GM20431 (cell line): ENCODE results near the gene PC.

ENCODE experiments used
- in situ Hi-C: fragments of 300-500 bp; cut with MseI, MboI; formaldehyde crosslinking; loops from one replicate; pipeline ENCODE4 v1.15.0; 2020; ENCODE audit warnings: low sequenced_read_pairs; ENCODE audit not compliant: unreplicated experiment

The PC gene

GRCh38 chr11:66858939-66859685 is 99.1 kb downstream of the PC start:
- in situ Hi-C loops, result no loop called here

- in situ Hi-C loops, result no loop called here
Observed at GRCh38 chr11:66858186-66858938, 99.8 kb downstream of the PC start.

GRCh38 chr11:66857927-66858185 is 100.3 kb downstream of the PC start:
- in situ Hi-C loops, result no loop called here

- in situ Hi-C loops, result no loop called here
Observed at GRCh38 chr11:66857234-66857926, 100.8 kb downstream of the PC start.

GRCh38 chr11:66856496-66857233 is 101.5 kb downstream of the PC start, which contains the start of gene LRFN4:
Gene LRFN4, plus strand, starts transcription at chr11:66857064. Its CDS starts 681 bp downstream, at chr11:66857745.
- in situ Hi-C loops, result no loop called here

GRCh38 chr11:66855574-66856495 is 102.3 kb downstream of the PC start:
- in situ Hi-C loops, result no loop called here

- in situ Hi-C loops, result no loop called here
Observed at GRCh38 chr11:66854729-66855211, 103.4 kb downstream of the PC start.

- in situ Hi-C loops, result no loop called here
Observed at GRCh38 chr11:66854231-66854661, 103.9 kb downstream of the PC start.

- in situ Hi-C loops, result no loop called here
Observed at GRCh38 chr11:66853242-66854229, 104.6 kb downstream of the PC start.

GRCh38 chr11:66852466-66853241 is 105.5 kb downstream of the PC start:
- in situ Hi-C loops, result no loop called here

GRCh38 chr11:66851698-66852465 is 106.3 kb downstream of the PC start:
- in situ Hi-C loops, result no loop called here

- in situ Hi-C loops, result no loop called here
Observed at GRCh38 chr11:66851239-66851596, 107.0 kb downstream of the PC start.

GRCh38 chr11:66850588-66851238 is 107.5 kb downstream of the PC start:
- in situ Hi-C loops, result no loop called here

GRCh38 chr11:66850235-66850587 is 108.0 kb downstream of the PC start:
- in situ Hi-C loops, result no loop called here

GRCh38 chr11:66849501-66850234 is 108.5 kb downstream of the PC start:
- in situ Hi-C loops, result loop anchor here (25.0 kb wide), 1 partner anchor 287 kb away; the partner anchor contains the start of gene CTSF
